Upper lobe of left lung (tissue), 4 donors: ENCODE results near the gene GLI3.

Experiments used
- EP300 ChIP-seq, 4 donors: sonication (generic); formaldehyde crosslinking; IDR thresholded peaks; one replicate each; pipeline ENCODE4 v1.5.1; 2017; ENCODE audit warnings: antibody characterized with exemption in 4 of 4, control low read depth in 2 of 4
- POLR2A ChIP-seq, 4 donors: fragments of 450-650 bp; IDR thresholded peaks; one replicate each; pipeline ENCODE4 v1.5.1; 2016 to 2017; ENCODE audit warnings: antibody characterized with exemption in 4 of 4, mild to moderate bottlenecking in 2 of 4
- TF ChIP-seq, protein P1 (sequence below), 6 experiments: fragments of 450-650 bp in 4 of 6; fragments of 200-600 bp in 2 of 6; sonication (generic) in 2 of 6; IDR thresholded peaks; one replicate each; pipeline ENCODE4 v1.5.1; 2016 to 2019; ENCODE audit warnings: antibody characterized with exemption in 6 of 6

GRCh38 chr7:42095791-42096190, 141.2 kb downstream of the GLI3 start:
- no peak for TF ChIP-seq POLR2A (IDR thresholded peaks at IDR 0.05)
- TF ChIP-seq, protein P1, sequence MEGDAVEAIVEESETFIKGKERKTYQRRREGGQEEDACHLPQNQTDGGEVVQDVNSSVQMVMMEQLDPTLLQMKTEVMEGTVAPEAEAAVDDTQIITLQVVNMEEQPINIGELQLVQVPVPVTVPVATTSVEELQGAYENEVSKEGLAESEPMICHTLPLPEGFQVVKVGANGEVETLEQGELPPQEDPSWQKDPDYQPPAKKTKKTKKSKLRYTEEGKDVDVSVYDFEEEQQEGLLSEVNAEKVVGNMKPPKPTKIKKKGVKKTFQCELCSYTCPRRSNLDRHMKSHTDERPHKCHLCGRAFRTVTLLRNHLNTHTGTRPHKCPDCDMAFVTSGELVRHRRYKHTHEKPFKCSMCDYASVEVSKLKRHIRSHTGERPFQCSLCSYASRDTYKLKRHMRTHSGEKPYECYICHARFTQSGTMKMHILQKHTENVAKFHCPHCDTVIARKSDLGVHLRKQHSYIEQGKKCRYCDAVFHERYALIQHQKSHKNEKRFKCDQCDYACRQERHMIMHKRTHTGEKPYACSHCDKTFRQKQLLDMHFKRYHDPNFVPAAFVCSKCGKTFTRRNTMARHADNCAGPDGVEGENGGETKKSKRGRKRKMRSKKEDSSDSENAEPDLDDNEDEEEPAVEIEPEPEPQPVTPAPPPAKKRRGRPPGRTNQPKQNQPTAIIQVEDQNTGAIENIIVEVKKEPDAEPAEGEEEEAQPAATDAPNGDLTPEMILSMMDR (IDR thresholded peaks at IDR 0.05): no peak
- TF ChIP-seq EP300 (IDR thresholded peaks at IDR 0.05): no peak
